Muscle layer of colon (tissue), 2 donors: ENCODE measurements around the gene CD164L2.

Experiments used
- H3K27ac ChIP-seq: one replicate; pipeline ENCODE4 v1.7.0; 2013; ENCODE audit warnings: low read depth, mild to moderate bottlenecking, low read length, moderate library complexity
- H3K27me3 ChIP-seq, 2 donors: one replicate each; pipeline ENCODE4 v1.7.0; 2013; ENCODE audit warnings: low read length in 2 of 2, mild to moderate bottlenecking in 2 of 2; ENCODE audit not compliant: insufficient read depth in 2 of 2, control insufficient read depth in 1 of 2
- H3K36me3 ChIP-seq: one replicate; pipeline ENCODE4 v1.7.0; 2013; ENCODE audit warnings: mild to moderate bottlenecking, low read length; ENCODE audit not compliant: insufficient read depth
- H3K4me1 ChIP-seq: one replicate; pipeline ENCODE4 v1.7.0; 2013; ENCODE audit warnings: mild to moderate bottlenecking, low read length; ENCODE audit not compliant: insufficient read depth
- H3K4me3 ChIP-seq, 2 donors: one replicate each; pipeline ENCODE4 v1.7.0; 2013; ENCODE audit warnings: low read length in 2 of 2, low read depth in 1 of 2, mild to moderate bottlenecking in 1 of 2, moderate library complexity in 1 of 2
- H3K9ac ChIP-seq: one replicate; pipeline ENCODE4 v1.7.0; 2013; ENCODE audit warnings: low read length
- H3K9me3 ChIP-seq: one replicate; pipeline ENCODE4 v1.7.0; 2013; ENCODE audit warnings: mild to moderate bottlenecking, low read length
- donor health status: abdominal sarcoma.
- donor health status: Adenocarcinoma of cecum.

CD164L2 gene

DNA sequence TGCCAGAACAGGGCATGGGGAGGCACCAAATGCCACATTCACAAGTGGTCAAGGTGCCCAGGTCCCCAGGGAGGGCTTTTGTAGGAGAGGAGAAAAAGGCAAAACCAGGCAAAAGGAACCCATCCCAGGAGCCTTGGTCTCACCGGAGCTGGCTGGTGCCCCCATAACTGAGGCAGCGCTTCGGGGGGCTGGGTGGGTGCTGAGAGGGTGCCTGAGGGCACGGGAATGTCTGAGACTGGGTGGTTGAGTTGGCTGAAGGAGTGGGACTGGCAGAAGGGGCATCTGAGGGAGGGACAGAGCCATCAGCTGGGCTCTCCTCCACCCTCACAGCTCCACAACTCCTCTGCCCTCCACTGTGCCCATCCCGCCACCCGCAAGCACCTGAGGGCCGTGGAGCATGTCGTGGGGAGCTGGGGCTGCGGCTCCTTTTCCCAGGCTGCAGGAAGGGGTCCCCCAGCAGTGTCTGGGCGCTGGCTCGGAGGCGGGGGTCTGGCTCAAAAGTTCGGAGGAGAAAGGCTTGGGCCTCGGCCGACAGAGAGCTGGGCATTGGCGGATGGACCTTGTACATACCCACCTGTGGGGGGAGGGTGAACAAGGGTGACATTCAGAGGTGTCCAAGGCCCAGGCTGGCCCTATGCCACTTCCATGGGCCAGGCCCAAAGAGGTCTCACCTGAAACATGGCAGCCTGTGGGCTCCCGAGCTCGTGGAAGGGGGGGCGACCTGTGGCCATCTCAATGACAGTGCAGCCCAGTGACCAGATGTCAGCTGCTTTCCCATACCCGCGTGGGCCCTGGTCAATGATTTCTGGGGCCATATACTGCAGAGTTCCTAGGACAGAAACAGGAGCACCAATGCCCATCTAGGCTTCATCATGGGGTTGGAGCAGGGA, 24.9 kb downstream of the CD164L2 start:
- Histone ChIP-seq H3K9ac (no peak overlapping the region), H3K4me1 (peaks cover 5% of the 10 kb centered on the region), H3K27ac (no peak overlapping the region), H3K4me3 (no peak overlapping the region), H3K27me3 (no peaks in the 10 kb centered on the region), H3K9me3 (no peaks in the 10 kb centered on the region), H3K36me3 (peaks cover 56% of the 10 kb centered on the region)

DNA sequence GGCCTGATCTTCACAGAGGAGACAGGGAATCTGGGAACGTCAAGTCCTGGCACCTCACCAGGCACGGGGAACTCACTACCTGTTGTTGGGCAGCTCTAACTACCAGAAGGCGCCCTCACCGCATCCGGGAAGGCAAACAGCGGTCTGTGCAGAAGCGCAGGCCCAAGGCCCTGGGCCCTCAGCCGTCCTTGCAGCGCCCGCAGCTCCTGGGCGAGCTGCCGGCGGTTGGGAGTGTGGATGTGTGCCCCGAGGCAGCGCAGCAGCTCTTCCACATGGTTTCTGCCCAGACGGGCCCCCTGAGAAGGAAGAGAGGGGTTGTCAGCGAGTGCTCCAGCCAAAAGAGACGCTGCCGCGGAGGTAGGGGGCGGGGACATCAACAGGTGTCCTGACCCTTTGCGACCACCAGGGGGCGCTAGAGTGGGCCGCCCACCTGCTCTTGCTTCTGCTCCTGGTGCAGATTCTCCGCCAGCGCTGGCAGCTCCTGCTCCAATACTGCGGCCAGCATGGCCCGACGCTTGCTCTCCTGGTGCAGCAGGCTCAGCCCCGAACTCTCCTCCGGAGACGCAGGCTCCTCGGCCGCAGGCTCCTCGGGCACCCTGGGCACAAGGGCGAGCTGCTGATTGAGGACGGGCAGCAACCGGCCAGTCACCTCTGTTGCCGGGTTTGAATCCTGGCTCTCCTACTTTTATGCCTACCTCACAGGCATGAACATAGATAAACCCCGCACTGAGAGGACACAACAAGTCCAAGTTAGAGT, 25.7 kb downstream of the CD164L2 start:
- H3K27ac ChIP-seq, result peak overlapping the region; percentile 27

DNA sequence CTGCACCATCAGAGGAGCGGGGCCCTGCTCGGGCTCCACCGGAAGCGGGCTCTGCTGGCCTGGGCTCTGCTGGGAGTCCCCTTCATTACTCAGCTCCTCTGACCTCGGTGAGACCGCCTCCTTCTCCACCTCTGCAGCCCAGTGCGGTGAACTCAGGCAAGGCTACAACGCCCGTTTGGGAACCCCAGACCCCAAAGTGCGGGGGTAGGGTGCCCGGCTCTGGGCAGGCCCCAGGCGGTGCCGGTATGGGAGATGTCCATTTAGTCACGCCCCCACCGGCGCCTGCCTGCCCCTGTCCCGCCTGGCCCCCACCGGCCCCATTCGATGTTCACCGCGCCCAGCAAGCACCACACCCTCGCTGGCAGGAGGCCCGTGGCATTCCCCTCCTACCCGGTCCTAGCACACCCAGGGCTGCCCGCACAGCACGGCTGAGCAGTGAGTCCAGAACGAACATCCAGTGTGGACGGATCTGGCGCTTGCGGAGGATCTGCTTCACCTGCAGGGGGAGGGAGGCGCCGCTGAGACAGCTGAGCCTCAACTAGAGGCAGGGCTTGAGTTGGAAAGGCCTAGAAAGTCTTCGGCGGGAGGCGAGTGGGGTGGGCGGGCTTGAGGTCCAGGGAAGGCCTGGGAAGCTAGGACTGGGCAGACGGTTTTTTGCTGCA, 26.4 kb downstream of the CD164L2 start:
- H3K27me3 ChIP-seq, result no peaks in the 10 kb centered on the region
- peaks cover 41% of the 10 kb centered on the region for H3K36me3 ChIP-seq
- H3K4me1 ChIP-seq, result peaks cover 5% of the 10 kb centered on the region
- H3K4me3 ChIP-seq, result peak overlapping the region in 1 of 2 donors; percentile 43
- H3K9ac ChIP-seq, result no peak overlapping the region
- no peaks in the 10 kb centered on the region for H3K9me3 ChIP-seq
- no peak overlapping the region for H3K27ac ChIP-seq

More for the DNA sequence above, 25.7 kb downstream of the CD164L2 start:
- peaks cover 48% of the 10 kb centered on the region for H3K36me3 ChIP-seq
- H3K4me1 ChIP-seq, result peaks cover 5% of the 10 kb centered on the region
- H3K9me3 ChIP-seq, result no peaks in the 10 kb centered on the region
- no peak overlapping the region for H3K9ac ChIP-seq
- no peaks in the 10 kb centered on the region for H3K27me3 ChIP-seq
- H3K4me3 ChIP-seq, result peak overlapping the region in 1 of 2 donors; percentile 43

DNA sequence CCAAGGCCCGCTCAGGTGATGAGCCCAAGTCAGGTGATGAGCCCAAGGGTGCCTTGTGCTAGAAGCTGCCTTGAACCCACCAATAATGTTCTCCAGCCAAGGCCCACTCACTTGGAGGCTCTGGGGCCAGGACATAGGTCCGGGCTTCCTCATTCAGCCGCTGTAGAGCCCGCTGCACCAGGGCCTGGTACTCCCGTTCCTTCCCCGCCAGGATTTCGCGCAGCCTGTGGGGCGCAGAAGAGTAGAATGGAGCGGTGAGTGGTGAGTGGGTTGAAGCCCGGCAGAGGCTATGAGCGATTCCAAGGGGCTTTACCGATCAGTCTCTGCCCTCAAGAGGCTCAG, 26.9 kb downstream of the CD164L2 start:
- Histone ChIP-seq H3K36me3 (peaks cover 36% of the 10 kb centered on the region), H3K4me1 (peaks cover 5% of the 10 kb centered on the region), H3K4me3 (no peak overlapping the region), H3K27me3 (peaks cover 0 to 2% of the 10 kb centered on the region in 2 donors), H3K9ac (no peak overlapping the region), H3K9me3 (no peaks in the 10 kb centered on the region), H3K27ac (no peak overlapping the region)

DNA sequence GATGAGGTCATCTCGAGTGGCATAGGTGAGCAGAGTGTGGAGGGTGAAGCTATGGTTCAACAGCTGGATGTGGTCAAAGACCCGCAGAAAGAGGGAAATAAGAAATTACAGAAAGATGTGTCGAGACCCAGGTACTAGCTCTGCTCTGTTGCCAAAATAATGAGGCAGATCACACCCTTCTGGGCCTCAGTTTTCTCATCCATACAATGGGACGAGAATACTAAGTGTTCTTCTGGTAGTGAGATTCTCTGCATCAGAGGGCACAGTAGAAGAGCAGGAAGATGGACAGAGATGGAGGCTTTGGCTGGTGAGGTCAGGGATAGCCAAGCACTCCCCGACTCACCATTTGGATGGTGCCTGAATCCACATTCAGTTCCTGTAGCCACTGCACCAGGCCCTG, 27.4 kb downstream of the CD164L2 start:
- no peak overlapping the region for H3K4me3 ChIP-seq
- H3K9ac ChIP-seq, result no peak overlapping the region
- H3K9me3 ChIP-seq, result no peaks in the 10 kb centered on the region
- peaks cover 5% of the 10 kb centered on the region for H3K4me1 ChIP-seq
- H3K27ac ChIP-seq, result no peak overlapping the region
- H3K36me3 ChIP-seq, result peaks cover 31% of the 10 kb centered on the region
- H3K27me3 ChIP-seq, result peaks cover 0 to 8% of the 10 kb centered on the region in 2 donors

DNA sequence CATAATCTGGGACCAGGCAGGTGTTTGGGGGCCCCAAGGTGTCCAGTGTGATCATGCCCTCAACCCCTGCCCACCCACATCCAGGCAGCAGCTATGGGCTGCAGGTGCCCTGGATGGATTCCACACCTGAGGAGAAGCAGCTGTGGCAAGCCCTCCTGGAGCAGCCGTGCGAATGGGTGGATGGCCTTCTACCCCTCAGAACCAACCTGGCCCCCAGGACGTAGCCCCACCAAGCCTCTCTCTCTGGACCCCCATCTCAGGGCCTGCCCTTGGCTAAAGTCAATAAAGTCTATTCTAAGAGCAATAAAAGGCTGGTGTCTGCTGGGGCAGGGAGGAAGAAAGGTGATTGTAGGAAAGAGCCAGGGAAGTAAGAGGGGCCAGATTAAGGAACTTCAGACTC, 29.5 kb downstream of the CD164L2 start:
- Histone ChIP-seq H3K27me3 (peaks cover 4 to 28% of the 10 kb centered on the region in 2 donors), H3K27ac (no peak overlapping the region), H3K4me1 (peaks cover 15% of the 10 kb centered on the region), H3K9me3 (no peaks in the 10 kb centered on the region), H3K36me3 (peaks cover 16% of the 10 kb centered on the region), H3K9ac (no peak overlapping the region), H3K4me3 (no peak overlapping the region)

DNA sequence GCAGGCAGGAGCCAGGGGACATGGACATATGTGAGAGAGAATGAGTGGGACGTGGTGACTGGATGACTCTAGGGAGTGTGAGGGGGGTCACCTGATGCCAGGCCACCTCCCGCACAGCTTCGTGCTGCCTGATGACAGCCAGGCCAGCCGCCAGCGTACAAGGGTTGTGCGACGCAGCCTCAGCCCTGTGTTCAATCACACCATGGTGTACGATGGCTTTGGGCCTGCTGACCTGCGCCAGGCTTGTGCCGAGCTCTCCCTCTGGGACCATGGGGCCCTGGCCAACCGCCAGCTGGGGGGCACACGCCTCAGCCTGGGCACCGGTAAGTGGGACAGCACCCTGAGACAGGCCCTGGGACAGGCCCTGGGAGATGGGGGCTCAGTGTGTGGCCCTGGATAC, 30.0 kb downstream of the CD164L2 start:
- H3K27ac ChIP-seq, result no peak overlapping the region
- H3K4me3 ChIP-seq, result no peak overlapping the region
- H3K9ac ChIP-seq, result no peak overlapping the region
- H3K27me3 ChIP-seq, result peaks cover 4 to 28% of the 10 kb centered on the region in 2 donors
- peaks cover 15% of the 10 kb centered on the region for H3K4me1 ChIP-seq
- peaks cover 14% of the 10 kb centered on the region for H3K36me3 ChIP-seq
- no peaks in the 10 kb centered on the region for H3K9me3 ChIP-seq

DNA sequence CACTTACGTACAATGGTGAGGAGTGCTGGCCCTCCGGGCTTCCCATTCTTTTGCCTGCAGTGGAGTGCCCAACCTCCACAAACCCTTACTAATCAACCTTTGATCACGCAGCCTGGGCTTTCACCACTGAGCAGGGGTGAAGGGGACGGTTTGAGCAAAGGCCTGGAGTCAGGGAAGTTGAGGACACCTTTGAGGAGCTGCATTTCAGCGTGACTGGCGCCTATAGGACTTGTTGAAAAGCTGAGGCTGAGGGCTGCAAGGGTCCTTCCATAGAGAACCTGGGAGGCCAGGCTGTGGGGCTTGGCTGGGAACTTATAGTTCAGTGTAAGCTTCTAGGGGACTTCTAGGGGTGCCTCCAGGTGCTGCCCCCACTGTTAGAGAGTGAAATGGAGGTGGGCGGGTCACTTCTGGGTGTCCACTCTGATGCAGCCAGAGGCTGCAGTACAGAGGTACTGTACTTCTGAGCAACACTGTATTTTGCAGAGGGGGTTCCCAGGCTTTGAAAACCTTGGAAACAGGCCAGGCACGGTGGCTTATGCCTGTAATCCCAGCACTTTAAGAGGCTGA, 31.5 kb downstream of the CD164L2 start:
- Histone ChIP-seq H3K4me3 (peak overlapping the region in 1 of 2 donors; percentile 27), H3K27ac (no peak overlapping the region)

DNA sequence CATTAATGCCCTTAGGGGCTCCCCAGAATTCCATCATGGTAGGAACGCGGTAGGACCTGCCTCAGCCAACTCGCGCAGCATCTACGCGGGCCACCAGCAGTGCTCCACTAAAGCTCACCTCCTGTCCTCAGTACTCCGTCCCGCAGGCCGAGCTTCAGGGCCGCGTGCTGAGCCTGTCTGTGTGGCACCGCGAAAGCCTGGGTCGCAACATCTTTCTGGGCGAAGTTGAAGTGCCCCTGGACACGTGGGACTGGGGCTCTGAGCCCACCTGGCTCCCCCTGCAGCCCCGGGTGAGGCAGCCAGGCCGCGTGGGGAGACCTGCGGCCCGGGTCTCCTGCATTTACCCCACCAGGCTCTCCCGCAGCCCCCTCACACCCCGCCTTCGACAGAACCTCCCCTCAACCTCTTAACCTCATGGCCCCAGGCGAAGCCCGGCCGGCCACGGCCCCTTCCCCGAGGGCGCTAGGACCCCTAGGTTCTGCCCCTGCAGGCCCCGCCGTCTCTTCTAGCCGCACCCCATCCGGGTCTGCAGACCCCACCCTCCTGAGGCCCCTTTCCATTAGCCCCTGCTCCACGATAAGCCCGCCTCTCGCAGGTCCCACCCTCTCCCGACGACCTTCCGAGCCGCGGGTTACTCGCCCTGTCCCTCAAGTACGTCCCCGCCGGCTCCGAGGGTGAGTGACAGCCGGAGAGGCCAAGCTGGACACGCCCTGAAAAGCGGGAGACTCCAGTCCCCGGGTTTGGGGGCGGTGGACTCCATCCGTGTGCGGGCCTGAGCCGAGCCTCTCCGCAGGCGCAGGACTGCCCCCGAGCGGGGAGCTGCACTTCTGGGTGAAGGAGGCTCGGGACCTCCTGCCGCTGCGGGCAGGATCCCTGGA, 32.2 kb downstream of the CD164L2 start:
- no peak overlapping the region for H3K27ac ChIP-seq
- H3K9ac ChIP-seq, result no peak overlapping the region
- H3K4me3 ChIP-seq, result peak overlapping the region in 1 of 2 donors; percentile 38
- peaks cover 4 to 32% of the 10 kb centered on the region in 2 donors for H3K27me3 ChIP-seq
- H3K9me3 ChIP-seq, result no peaks in the 10 kb centered on the region
- H3K36me3 ChIP-seq, result peaks cover 7% of the 10 kb centered on the region
- peaks cover 15% of the 10 kb centered on the region for H3K4me1 ChIP-seq

More for the DNA sequence above, 31.5 kb downstream of the CD164L2 start:
- Histone ChIP-seq H3K4me1 (peaks cover 15% of the 10 kb centered on the region), H3K9me3 (no peaks in the 10 kb centered on the region), H3K36me3 (peaks cover 14% of the 10 kb centered on the region), H3K9ac (no peak overlapping the region), H3K27me3 (peaks cover 4 to 32% of the 10 kb centered on the region in 2 donors)

DNA sequence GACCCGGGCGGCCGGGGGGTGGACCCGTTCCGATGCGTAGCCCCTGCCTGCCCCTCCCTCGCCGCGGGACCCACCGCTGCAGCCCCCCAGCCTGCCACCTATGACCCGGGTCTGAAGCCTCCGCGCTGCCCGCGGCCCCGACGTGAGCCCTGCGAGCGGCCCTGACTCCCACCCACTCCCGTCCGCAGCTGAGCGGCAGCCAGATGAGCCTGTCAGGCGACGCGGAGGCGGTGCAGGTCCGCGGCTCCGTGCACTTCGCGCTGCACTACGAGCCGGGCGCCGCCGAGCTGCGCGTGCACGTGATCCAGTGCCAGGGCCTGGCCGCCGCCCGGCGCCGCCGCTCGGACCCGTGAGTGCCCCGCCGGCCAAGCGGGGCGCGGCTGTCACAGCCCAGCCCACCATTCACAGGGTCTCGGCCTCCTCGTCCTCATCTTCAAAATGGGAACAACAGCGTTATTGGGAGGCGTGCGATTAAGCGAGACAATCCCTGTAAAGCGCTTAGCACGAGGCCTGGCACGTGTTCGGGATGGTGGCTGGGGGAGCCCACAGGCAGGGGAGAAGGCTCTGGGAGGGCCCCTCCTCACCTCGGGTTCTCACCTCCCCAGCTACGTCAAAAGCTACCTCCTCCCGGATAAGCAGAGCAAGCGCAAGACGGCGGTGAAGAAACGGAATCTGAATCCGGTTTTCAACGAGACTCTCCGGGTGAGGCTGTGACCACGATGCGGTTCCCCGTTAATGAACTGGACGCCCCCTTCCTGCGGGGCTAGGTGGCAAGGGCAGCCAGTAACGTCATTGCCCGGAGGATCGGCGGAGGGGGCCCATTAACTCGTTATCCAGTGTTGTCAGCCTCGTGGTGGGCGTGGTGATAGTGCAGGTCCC, 33.1 kb downstream of the CD164L2 start:
- Histone ChIP-seq H3K9ac (no peak overlapping the region), H3K4me1 (peaks cover 15% of the 10 kb centered on the region), H3K27ac (no peak overlapping the region), H3K27me3 (peaks cover 4 to 32% of the 10 kb centered on the region in 2 donors), H3K9me3 (no peaks in the 10 kb centered on the region), H3K4me3 (peak overlapping the region; percentile 32 to 38), H3K36me3 (no peaks in the 10 kb centered on the region)
